Esophagus muscularis mucosa (tissue), 4 donors: ENCODE data around the gene FIGNL2.

Experiments used
- CTCF ChIP-seq, 3 experiments: fragments of 200-600 bp in 2 of 3; fragments of 450-650 bp in 1 of 3; sonication (generic) in 2 of 3; IDR thresholded peaks; one replicate each; pipeline ENCODE4 v1.5.1; 2017 to 2019; ENCODE audit warnings: antibody characterized with exemption in 3 of 3, mild to moderate bottlenecking in 2 of 3, moderate library complexity in 1 of 3
- EP300 ChIP-seq: sonication (generic); formaldehyde crosslinking; IDR thresholded peaks from one replicate; pipeline ENCODE4 v1.6.1; 2017; ENCODE audit warnings: antibody characterized with exemption
- POLR2A ChIP-seq: fragments of 450-650 bp; IDR thresholded peaks from one replicate; pipeline ENCODE4 v1.6.1; 2017; ENCODE audit warnings: antibody characterized with exemption, moderate library complexity, mild to moderate bottlenecking, low read depth
- POLR2AphosphoS5 ChIP-seq, 2 donors: sonication (generic); formaldehyde crosslinking; IDR thresholded peaks; one replicate each; pipeline ENCODE4 v1.6.1; 2017; ENCODE audit warnings: antibody characterized with exemption in 2 of 2

GRCh38 chr12:51797301-51797700, 51.2 kb downstream of the FIGNL2 start:
- TF ChIP-seq CTCF (IDR thresholded peaks at IDR 0.05) (no peak), POLR2A (no peak), EP300 (no peak), POLR2AphosphoS5 (IDR thresholded peaks at IDR 0.05) (no peak)
